NK-92 treated with Interleukin-12 subunit alpha and Interleukin-12 subunit beta, amount 100 ng/mL, for 24 hours (cell line): Measurements from ENCODE around the gene FIBP.

Source experiments
- DNase-seq: peaks from one replicate; lab custom pipeline; 2025; lab: John Stamatoyannopoulos, UW

FIBP gene

GRCh38 chr11:65870706-65871681 lies 17.3 kb downstream of the FIBP start:
- DNase-seq, result no peak

GRCh38 chr11:65870307-65870658 lies 18.0 kb downstream of the FIBP start:
- DNase-seq, result no peak

GRCh38 chr11:65869643-65870306 lies 18.5 kb downstream of the FIBP start:
- no peak for DNase-seq

GRCh38 chr11:65868907-65869306 lies 19.4 kb downstream of the FIBP start:
- DNase-seq, result no peak

- DNase-seq, result no peak
Measured at GRCh38 chr11:65868076-65868667, 20.1 kb downstream of the FIBP start.

- DNase-seq, result no peak
Measured at GRCh38 chr11:65867284-65868071, 20.8 kb downstream of the FIBP start.

GRCh38 chr11:65866509-65867283 lies 21.6 kb downstream of the FIBP start:
- no peak for DNase-seq

- no peak for DNase-seq
Measured at GRCh38 chr11:65865550-65866172, 22.6 kb downstream of the FIBP start.

GRCh38 chr11:65864706-65865471 lies 23.4 kb downstream of the FIBP start:
- DNase-seq, result no peak

- DNase-seq, result no peak
Measured at GRCh38 chr11:65863889-65864705, 24.2 kb downstream of the FIBP start.

GRCh38 chr11:65862941-65863888 lies 25.1 kb downstream of the FIBP start:
- DNase-seq, result no peak

- DNase-seq, result no peak
Measured at GRCh38 chr11:65862191-65862735, 26.0 kb downstream of the FIBP start.

GRCh38 chr11:65861533-65862183 lies 26.6 kb downstream of the FIBP start:
- DNase-seq, result no peak

- DNase-seq, result no peak
Measured at GRCh38 chr11:65861165-65861505, 27.1 kb downstream of the FIBP start.

- peak; percentile 91 for DNase-seq
Measured at GRCh38 chr11:65860278-65861164, 27.8 kb downstream of the FIBP start, which contains the start of gene MUS81. TSS of gene MUS81 (plus strand) at chr11:65860433. CDS start at chr11:65860754, 321 bp downstream.

- DNase-seq, result no peak
Measured at GRCh38 chr11:65859812-65860277, 28.4 kb downstream of the FIBP start.
